Sigmoid colon (tissue), 4 donors: ENCODE measurements around the gene BMPER.

Experiments used
- CTCF ChIP-seq, 4 experiments: fragments of 450-650 bp in 3 of 4; fragments of 200-600 bp in 1 of 4; IDR thresholded peaks; one replicate each; pipeline ENCODE4 v1.5.1; 2016 to 2019; ENCODE audit warnings: antibody characterized with exemption in 4 of 4, mild to moderate bottlenecking in 3 of 4, moderate library complexity in 2 of 4
- EP300 ChIP-seq, 4 donors: sonication (generic); formaldehyde crosslinking; IDR thresholded peaks; one replicate each; pipeline ENCODE4 v1.6.1; 2017; ENCODE audit warnings: antibody characterized with exemption in 4 of 4
- POLR2A ChIP-seq, 2 donors: fragments of 450-650 bp; IDR thresholded peaks; one replicate each; pipeline ENCODE4 v1.6.1; 2016; ENCODE audit warnings: antibody characterized with exemption in 2 of 2, mild to moderate bottlenecking in 2 of 2, moderate library complexity in 2 of 2

GRCh38 chr7:34011017-34011695 lies 105.8 kb downstream of the BMPER start:
- no peak for TF ChIP-seq CTCF (IDR thresholded peaks at IDR 0.05)
- TF ChIP-seq POLR2A (IDR thresholded peaks at IDR 0.05): no peak
- no peak for TF ChIP-seq EP300 (IDR thresholded peaks at IDR 0.05)
